Endometrial microvascular endothelial cells (primary cell): ENCODE results near the gene TTC3. TPM values are rescaled to one million over a fixed set of nuclear protein-coding genes. Genes with fewer than 3 reads are reported as not detected.

Source experiments
- in situ Hi-C: cut with HindIII; loops from 2 replicates; pipeline ENCODE4 v1.10.0; 2017; ENCODE audit warnings: low sequenced_read_pairs, low pct_unique_long_range_greater_than_20kb; ENCODE audit errors: inconsistent ontology term
- total RNA-seq: library from RNA; depleted of rRNA; stranded (reverse); fragments of >200 nt; gene quantifications from one replicate; pipeline ENCODE4 v1.2.3, GENCODE V29; 2015; ENCODE audit errors: inconsistent ontology term

Gene TTC3
- total RNA-seq, 1 donor from 2014 or later, result 45.9 TPM

- in situ Hi-C loops, result no loop called here
Measured at GRCh38 chr21:37057614-37058013, 15.4 kb upstream of the TTC3 start.

GRCh38 chr21:37058261-37058660 lies 14.8 kb upstream of the TTC3 start:
- in situ Hi-C loops, result no loop called here

- in situ Hi-C loops, result no loop called here
Measured at GRCh38 chr21:37059181-37059580, 13.9 kb upstream of the TTC3 start.

GRCh38 chr21:37060296-37060695 lies 12.8 kb upstream of the TTC3 start:
- in situ Hi-C loops, result no loop called here

- in situ Hi-C loops, result no loop called here
Measured at GRCh38 chr21:37061926-37062592, 11.0 kb upstream of the TTC3 start.

- in situ Hi-C loops, result no loop called here
Measured at GRCh38 chr21:37062593-37062935, 10.5 kb upstream of the TTC3 start.

- in situ Hi-C loops, result no loop called here
Measured at GRCh38 chr21:37063433-37063832, 9.6 kb upstream of the TTC3 start.

GRCh38 chr21:37064841-37065240 lies 8.2 kb upstream of the TTC3 start:
- in situ Hi-C loops, result no loop called here

GRCh38 chr21:37065561-37066177 lies 7.4 kb upstream of the TTC3 start:
- in situ Hi-C loops, result no loop called here

GRCh38 chr21:37071561-37072273 lies 1.3 kb upstream of the TTC3 start:
- in situ Hi-C loops, result no loop called here

- in situ Hi-C loops, result no loop called here
Measured at GRCh38 chr21:37072274-37072987, 623 bp upstream of the TTC3 start.

GRCh38 chr21:37073417-37074196 lies 553 bp downstream of the TTC3 start:
- in situ Hi-C loops, result no loop called here

- in situ Hi-C loops, result no loop called here
Measured at GRCh38 chr21:37074197-37074510, 1.1 kb downstream of the TTC3 start.

- in situ Hi-C loops, result no loop called here
Measured at GRCh38 chr21:37074546-37074945, 1.5 kb downstream of the TTC3 start.

GRCh38 chr21:37075214-37075770 lies 2.2 kb downstream of the TTC3 start:
- in situ Hi-C loops, result no loop called here

GRCh38 chr21:37076087-37076850 lies 3.2 kb downstream of the TTC3 start:
- in situ Hi-C loops, result no loop called here

- in situ Hi-C loops, result no loop called here
Measured at GRCh38 chr21:37077403-37077802, 4.3 kb downstream of the TTC3 start.

- in situ Hi-C loops, result no loop called here
Measured at GRCh38 chr21:37079211-37079824, 6.3 kb downstream of the TTC3 start.
